Naive thymus-derived CD4-positive, alpha-beta T cell (primary cell): Measurements from ENCODE around the gene MPL. TPM values are rescaled to one million over a fixed set of nuclear protein-coding genes. Genes with fewer than 3 reads are reported as not detected.

Source experiments
- ATAC-seq: fragments of 150-1000 bp; cut with Tn5 transposase; 2 replicates; pipeline ENCODE4 v1.10.0; 2021; ENCODE audit warnings: mild to moderate bottlenecking, moderate library complexity
- CTCF ChIA-PET: fragments of 350-600 bp; sonication (Branson Sonifier 250); formaldehyde crosslinking; loops from one replicate; lab custom pipeline; 2021; ENCODE audit warnings: antibody characterized with exemption; lab: Charles Lee
- POLR2A ChIA-PET: fragments of 350-600 bp; sonication (Branson Sonifier 250); formaldehyde crosslinking; loops from one replicate; lab custom pipeline; 2021; ENCODE audit warnings: antibody characterized with exemption, inconsistent platforms; lab: Charles Lee
- DNase-seq, 9 donors: peaks; one replicate each; pipeline versions ENCODE4 v3.0.0 to v3.0.0-alpha.2; 2020 to 2022; ENCODE audit warnings: mixed read lengths in 1 of 9
- H3K27ac ChIP-seq: one replicate; pipeline ENCODE4 v1.7.0; 2013; ENCODE audit warnings: mild to moderate bottlenecking, low read depth, low read length, moderate library complexity
- H3K27me3 ChIP-seq, 2 donors: one replicate each; pipeline ENCODE4 v1.7.0; 2013; ENCODE audit warnings: low read length in 2 of 2, mild to moderate bottlenecking in 2 of 2, moderate library complexity in 2 of 2; ENCODE audit not compliant: control insufficient read depth in 2 of 2, insufficient read depth in 2 of 2
- H3K36me3 ChIP-seq, 3 experiments: 1 replicate in 2 of 3; 2 replicates in 1 of 3; pipeline ENCODE4 v1.7.0; 2013; ENCODE audit warnings: low read length in 3 of 3, mild to moderate bottlenecking in 3 of 3, moderate library complexity in 1 of 3; ENCODE audit not compliant: insufficient read depth in 3 of 3, control insufficient read depth in 2 of 3
- H3K4me1 ChIP-seq, 2 donors: one replicate each; pipeline ENCODE4 v1.7.0; 2013; ENCODE audit warnings: low read length in 2 of 2, mild to moderate bottlenecking in 2 of 2, moderate library complexity in 1 of 2; ENCODE audit not compliant: control insufficient read depth in 2 of 2, insufficient read depth in 2 of 2
- H3K4me3 ChIP-seq: 2 replicates; pipeline ENCODE4 v1.7.0; 2013; ENCODE audit warnings: mild to moderate bottlenecking, low read length
- H3K9me3 ChIP-seq, 3 experiments: 1 replicate in 2 of 3; 2 replicates in 1 of 3; pipeline ENCODE4 v1.7.0; 2013; ENCODE audit warnings: low read length in 3 of 3; ENCODE audit not compliant: control insufficient read depth in 2 of 3
- H3K27ac Mint-ChIP-seq, 9 donors: one replicate each; pipeline ENCODE4 v1.8.0; 2020 to 2022; ENCODE audit warnings: mixed read lengths in 9 of 9, mild to moderate bottlenecking in 8 of 9, moderate library complexity in 5 of 9, inconsistent platforms in 2 of 9
- H3K27me3 Mint-ChIP-seq, 5 donors: one replicate each; pipeline ENCODE4 v1.8.0; 2021 to 2022; ENCODE audit warnings: mixed read lengths in 5 of 5, mild to moderate bottlenecking in 1 of 5
- H3K36me3 Mint-ChIP-seq, 5 donors: one replicate each; pipeline ENCODE4 v1.8.0; 2020 to 2022; ENCODE audit warnings: mixed read lengths in 5 of 5, mild to moderate bottlenecking in 3 of 5, inconsistent platforms in 1 of 5
- H3K4me1 Mint-ChIP-seq, 7 donors: one replicate each; pipeline ENCODE4 v1.8.0; 2020 to 2022; ENCODE audit warnings: mixed read lengths in 7 of 7, mild to moderate bottlenecking in 3 of 7, inconsistent platforms in 1 of 7
- H3K4me3 Mint-ChIP-seq, 10 donors: one replicate each; pipeline ENCODE4 v1.8.0; 2020 to 2022; ENCODE audit warnings: mild to moderate bottlenecking in 10 of 10, mixed read lengths in 10 of 10, moderate library complexity in 6 of 10, inconsistent platforms in 2 of 10
- H3K9me3 Mint-ChIP-seq, 11 donors: one replicate each; pipeline ENCODE4 v1.8.0; 2020 to 2022; ENCODE audit warnings: mixed read lengths in 11 of 11, mild to moderate bottlenecking in 4 of 11, inconsistent platforms in 1 of 11, moderate library complexity in 1 of 11
- intact Hi-C, 2 donors: fragments of 100-400 bp; cut with micrococcal nuclease; formaldehyde crosslinking; loops; one replicate each; pipeline ENCODE4 v1.15.1; 2023
- polyA plus RNA-seq, 2 donors: library from polyadenylated mRNA; unstranded; fragments of 300-500 nt; fragmentation: Illumina TruSeq; gene quantifications; one replicate each; pipeline ENCODE4 v1.2.3, GENCODE V29; 2021
- total RNA-seq, 6 experiments: library from RNA in 5 of 6; stranded (reverse) in 5 of 6; gene quantifications; 1 replicate in 5 of 6; 2 replicates in 1 of 6; pipeline ENCODE4 v1.2.3 and lab custom pipeline; 2021 to 2026

The MPL gene
- total RNA-seq (under 1 TPM in 2 of 5 experiments, not detected in 3; 0.21 to 0.98 TPM), polyA plus RNA-seq (not detected), total RNA-seq (lab: John Stamatoyannopoulos, UW) (not detected)

GRCh38 chr1:43337588-43337987 lies at the start of gene MPL:
TSS of gene MPL (plus strand) at chr1:43337818. CDS start at chr1:43337849, 31 bp downstream.
- no peak within 1 kb of the TSS for H3K4me3 Mint-ChIP-seq
- H3K9me3 Mint-ChIP-seq: peaks cover 0 to 1% (median 0%) of the 10 kb centered on the region in 11 donors
- no peaks in the 10 kb centered on the region for H3K27me3 ChIP-seq
- H3K27ac ChIP-seq: no peak within 1 kb of the TSS
- CTCF ChIA-PET: no interaction called here
- H3K36me3 ChIP-seq: no peaks in the 10 kb centered on the region
- POLR2A ChIA-PET: interaction anchor here (0.5 kb wide), 1 partner anchor 13 kb away, joined by 3 read pairs; no protein-coding TSS in a partner anchor
- H3K27me3 Mint-ChIP-seq: peaks cover 0 to 5% (median 0%) of the 10 kb centered on the region in 5 donors
- DNase-seq (no peak), ATAC-seq (no peak)
- H3K36me3 Mint-ChIP-seq: no peaks in the 10 kb centered on the region
- no peaks in the 10 kb centered on the region for H3K4me1 ChIP-seq
- H3K9me3 ChIP-seq: no peaks in the 10 kb centered on the region
- no peak within 1 kb of the TSS for H3K27ac Mint-ChIP-seq
- peaks cover 0 to 1% (median 0%) of the 10 kb centered on the region in 7 donors for H3K4me1 Mint-ChIP-seq
- no peak within 1 kb of the TSS for H3K4me3 ChIP-seq
- intact Hi-C loops: no loop called here

GRCh38 chr1:43288058-43288784 lies 49.4 kb upstream of the MPL start:
- Mint-ChIP-seq H3K4me3 (no peak overlapping the region), H3K27me3 (peaks cover 0 to 14% (median 4%) of the 10 kb centered on the region in 5 donors), H3K9me3 (no peaks in the 10 kb centered on the region), H3K4me1 (peaks cover 0 to 3% (median 2%) of the 10 kb centered on the region in 7 donors), H3K36me3 (peaks cover 0 to 4% (median 0%) of the 10 kb centered on the region in 5 donors), H3K27ac (no peak overlapping the region)
- POLR2A ChIA-PET: interaction anchor here (0.5 kb wide), 1 partner anchor 10 kb away, joined by 3 read pairs; no protein-coding TSS in a partner anchor
- ATAC-seq (no peak), DNase-seq (no peak)
- H3K4me3 ChIP-seq: no peak overlapping the region
- no peaks in the 10 kb centered on the region for H3K9me3 ChIP-seq
- intact Hi-C loops: no loop called here
- H3K27me3 ChIP-seq: no peaks in the 10 kb centered on the region
- no peaks in the 10 kb centered on the region for H3K4me1 ChIP-seq
- CTCF ChIA-PET: no interaction called here
- H3K36me3 ChIP-seq: no peaks in the 10 kb centered on the region
- H3K27ac ChIP-seq: no peak overlapping the region

- Mint-ChIP-seq H3K4me3 (no peak overlapping the region), H3K27me3 (peaks cover 0 to 14% (median 4%) of the 10 kb centered on the region in 5 donors), H3K27ac (no peak overlapping the region), H3K4me1 (peaks cover 0 to 5% (median 3%) of the 10 kb centered on the region in 7 donors), H3K36me3 (peaks cover 0 to 4% (median 0%) of the 10 kb centered on the region in 5 donors), H3K9me3 (no peaks in the 10 kb centered on the region)
- Histone ChIP-seq H3K36me3 (no peaks in the 10 kb centered on the region), H3K27ac (no peak overlapping the region), H3K27me3 (no peaks in the 10 kb centered on the region), H3K4me3 (no peak overlapping the region), H3K4me1 (no peaks in the 10 kb centered on the region), H3K9me3 (no peaks in the 10 kb centered on the region)
- ChIA-PET POLR2A (no interaction called here), CTCF (no interaction called here)
- no peak for ATAC-seq
- intact Hi-C loops: no loop called here
- DNase-seq: no peak
Observed at GRCh38 chr1:43288785-43289706, 48.6 kb upstream of the MPL start.

- no peaks in the 10 kb centered on the region for H3K9me3 ChIP-seq
- no peaks in the 10 kb centered on the region for H3K9me3 Mint-ChIP-seq
- peaks cover 8 to 16% of the 10 kb centered on the region in 2 donors for H3K4me1 ChIP-seq
- CTCF ChIA-PET: no interaction called here
- H3K27ac ChIP-seq: no peak overlapping the region
- peaks cover 5 to 27% (median 22%) of the 10 kb centered on the region in 7 donors for H3K4me1 Mint-ChIP-seq
- H3K27me3 ChIP-seq: no peaks in the 10 kb centered on the region
- no peaks in the 10 kb centered on the region for H3K36me3 ChIP-seq
- H3K4me3 ChIP-seq: no peak overlapping the region
- H3K27ac Mint-ChIP-seq: no peak overlapping the region
- DNase-seq (no peak), ATAC-seq (no peak)
- H3K27me3 Mint-ChIP-seq: peaks cover 0 to 13% (median 2%) of the 10 kb centered on the region in 5 donors
- peaks cover 0 to 4% (median 0%) of the 10 kb centered on the region in 5 donors for H3K36me3 Mint-ChIP-seq
- H3K4me3 Mint-ChIP-seq: no peak overlapping the region
- POLR2A ChIA-PET: no interaction called here
- intact Hi-C loops: no loop called here
Observed at GRCh38 chr1:43292216-43292615, 45.4 kb upstream of the MPL start.

DNA sequence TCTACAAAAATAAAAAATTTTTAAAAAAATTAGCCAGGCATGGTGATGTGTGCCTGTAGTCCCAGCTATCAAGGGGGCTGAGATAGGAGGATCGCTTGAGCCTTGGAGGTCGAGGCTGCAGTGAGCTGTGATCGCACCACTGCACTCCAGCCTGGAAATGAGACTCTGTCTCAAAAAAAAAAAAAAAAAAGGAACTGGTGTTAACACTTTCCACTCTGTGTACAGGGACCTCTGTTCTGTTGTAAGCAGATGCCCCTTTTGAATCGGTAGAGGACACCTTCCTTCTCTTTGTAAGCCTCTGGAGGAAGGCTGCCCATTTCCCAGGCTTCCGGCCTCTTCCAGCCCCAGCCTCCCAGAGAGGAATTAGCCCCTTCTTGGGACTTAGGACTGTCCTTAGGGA lies 44.9 kb upstream of the MPL start:
- ATAC-seq (no peak), DNase-seq (no peak)
- Histone ChIP-seq H3K36me3 (no peaks in the 10 kb centered on the region), H3K9me3 (no peaks in the 10 kb centered on the region), H3K4me3 (no peak overlapping the region), H3K27me3 (no peaks in the 10 kb centered on the region), H3K27ac (no peak overlapping the region), H3K4me1 (peaks cover 8 to 16% of the 10 kb centered on the region in 2 donors)
- H3K36me3 Mint-ChIP-seq: peaks cover 0 to 2% (median 0%) of the 10 kb centered on the region in 5 donors
- ChIA-PET POLR2A (no interaction called here), CTCF (no interaction called here)
- intact Hi-C loops: no loop called here
- H3K27me3 Mint-ChIP-seq: peaks cover 0 to 8% (median 0%) of the 10 kb centered on the region in 5 donors
- H3K27ac Mint-ChIP-seq: no peak overlapping the region
- no peaks in the 10 kb centered on the region for H3K9me3 Mint-ChIP-seq
- no peak overlapping the region for H3K4me3 Mint-ChIP-seq
- peaks cover 4 to 27% (median 22%) of the 10 kb centered on the region in 7 donors for H3K4me1 Mint-ChIP-seq

DNA sequence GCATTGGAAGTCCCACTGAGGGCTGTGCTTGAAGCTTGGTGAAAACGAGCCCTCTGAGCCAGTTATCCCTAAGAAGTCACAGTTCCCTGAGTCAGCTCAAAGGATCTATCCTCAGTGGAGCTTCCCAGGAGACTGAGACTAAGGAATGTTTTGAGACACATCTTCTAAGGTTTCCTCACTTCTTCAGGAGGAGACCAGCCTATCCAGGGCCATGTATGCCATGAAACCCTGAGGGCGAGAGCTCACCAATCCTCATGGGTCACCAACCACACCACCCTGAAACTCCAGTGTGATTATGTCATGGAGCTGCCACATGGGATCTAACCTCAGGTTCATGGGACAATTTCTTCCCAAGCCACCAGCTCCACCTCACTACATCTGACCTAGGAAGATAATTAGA lies 44.4 kb upstream of the MPL start:
- no peaks in the 10 kb centered on the region for H3K9me3 ChIP-seq
- Mint-ChIP-seq H3K4me1 (peaks cover 4 to 29% (median 22%) of the 10 kb centered on the region in 7 donors), H3K4me3 (no peak overlapping the region), H3K36me3 (no peaks in the 10 kb centered on the region), H3K27ac (peak overlapping the region in 1 of 9 donors; percentile 53), H3K9me3 (no peaks in the 10 kb centered on the region), H3K27me3 (peaks cover 0 to 4% (median 0%) of the 10 kb centered on the region in 5 donors)
- no peaks in the 10 kb centered on the region for H3K36me3 ChIP-seq
- DNase-seq (no peak), ATAC-seq (no peak)
- POLR2A ChIA-PET: no interaction called here
- CTCF ChIA-PET: no interaction called here
- no peak overlapping the region for H3K4me3 ChIP-seq
- intact Hi-C loops: no loop called here
- no peaks in the 10 kb centered on the region for H3K27me3 ChIP-seq
- peaks cover 8 to 16% of the 10 kb centered on the region in 2 donors for H3K4me1 ChIP-seq
- no peak overlapping the region for H3K27ac ChIP-seq
